HG03575 (cell line): ENCODE results near the gene SCRN2.

Source experiments
- ATAC-seq: cut with Tn5 transposase; IDR thresholded peaks from one replicate; pipeline ENCODE4 v1.9.1; 2021; ENCODE audit not compliant: unreplicated experiment, insufficient number of reproducible peaks, low FRiP score; ENCODE audit errors: extremely low read depth

Gene SCRN2

GRCh38 chr17:47850373-47850691, 9.3 kb upstream of the SCRN2 start:
- no peak for ATAC-seq

DNA sequence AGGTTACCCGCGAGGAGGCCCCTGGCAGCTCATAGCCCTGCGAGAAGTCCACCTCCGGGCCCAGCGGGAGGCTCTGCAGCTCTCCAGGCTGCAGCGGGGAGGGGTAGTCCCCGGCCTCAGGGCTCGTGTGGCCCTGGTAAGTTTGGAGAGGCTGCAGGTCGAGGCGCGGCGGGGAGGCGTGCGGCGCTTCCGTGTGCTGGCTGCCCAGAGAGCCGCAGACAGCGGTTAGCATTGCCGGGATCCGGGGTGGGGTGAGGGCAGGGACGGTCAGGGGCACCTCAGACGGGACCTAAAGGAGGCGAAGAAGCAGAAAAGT, 7.1 kb upstream of the SCRN2 start:
- ATAC-seq, result no peak

GRCh38 chr17:47847341-47848197, 6.5 kb upstream of the SCRN2 start:
- no peak for ATAC-seq

GRCh38 chr17:47846716-47847340, 5.8 kb upstream of the SCRN2 start:
- ATAC-seq, result no peak

DNA sequence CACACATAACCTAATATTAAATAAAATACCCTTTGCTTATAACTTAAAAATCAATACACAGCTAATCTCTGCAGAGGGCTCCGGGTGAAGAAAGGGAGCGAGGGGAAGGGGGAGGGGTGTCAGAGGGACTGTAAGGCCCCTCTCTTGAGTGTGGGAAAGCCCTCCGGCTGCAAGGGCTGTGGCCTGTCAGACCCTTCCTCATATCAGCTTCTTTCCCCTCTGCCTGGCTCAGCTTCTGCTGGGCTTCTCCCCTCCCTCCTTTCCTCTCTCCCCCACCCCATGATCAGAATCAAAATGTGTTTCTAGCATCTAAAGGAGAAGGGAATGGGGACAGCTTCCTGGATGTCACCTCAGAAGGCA, 4.6 kb upstream of the SCRN2 start:
- ATAC-seq, result no peak

GRCh38 chr17:47844814-47845715, 4.0 kb upstream of the SCRN2 start:
- ATAC-seq, result no peak

- no peak for ATAC-seq
These were observed 3.2 kb upstream of the SCRN2 start for GRCh38 chr17:47844227-47844626.

- ATAC-seq, result no peak
These were observed 2.3 kb upstream of the SCRN2 start for GRCh38 chr17:47843391-47843730.

- ATAC-seq, result no peak
These were observed 617 bp upstream of the SCRN2 start for GRCh38 chr17:47841488-47842291.

DNA sequence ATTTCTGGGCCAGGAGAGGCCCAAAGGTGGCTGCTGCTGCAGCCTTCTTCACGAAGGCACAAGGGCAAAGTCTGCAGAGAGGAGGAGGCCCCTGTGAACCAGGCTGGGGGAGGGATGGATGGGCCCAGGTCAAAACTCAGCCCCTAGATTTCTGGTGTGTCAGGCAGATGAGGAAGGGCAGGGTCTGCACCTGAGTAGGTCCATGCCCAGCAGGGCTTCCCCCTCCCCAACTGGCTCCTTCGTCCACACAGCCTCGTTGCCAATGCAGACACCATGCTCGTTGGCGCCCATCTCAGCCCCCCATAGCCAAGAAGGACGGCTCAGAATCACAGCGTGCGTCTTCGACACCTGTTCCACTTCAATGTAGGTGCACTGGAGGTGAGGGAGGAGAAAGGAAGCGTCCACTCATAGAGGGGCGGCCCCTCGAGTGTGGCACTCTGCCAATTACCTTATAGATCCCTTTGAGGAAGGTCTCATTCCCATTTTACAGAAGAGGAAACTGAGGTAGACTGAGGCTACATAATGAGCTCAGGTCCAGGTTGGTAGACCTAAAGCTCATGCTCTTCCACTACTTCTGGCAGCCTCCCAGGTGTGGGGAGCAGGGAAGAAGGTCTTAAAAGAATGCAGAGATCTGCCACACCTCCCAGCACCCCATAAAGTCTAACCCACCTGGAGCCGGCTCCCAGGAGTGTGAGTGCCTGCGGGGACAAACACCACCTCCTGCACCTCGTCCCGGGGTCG, 902 bp downstream of the SCRN2 start:
- no peak for ATAC-seq

DNA sequence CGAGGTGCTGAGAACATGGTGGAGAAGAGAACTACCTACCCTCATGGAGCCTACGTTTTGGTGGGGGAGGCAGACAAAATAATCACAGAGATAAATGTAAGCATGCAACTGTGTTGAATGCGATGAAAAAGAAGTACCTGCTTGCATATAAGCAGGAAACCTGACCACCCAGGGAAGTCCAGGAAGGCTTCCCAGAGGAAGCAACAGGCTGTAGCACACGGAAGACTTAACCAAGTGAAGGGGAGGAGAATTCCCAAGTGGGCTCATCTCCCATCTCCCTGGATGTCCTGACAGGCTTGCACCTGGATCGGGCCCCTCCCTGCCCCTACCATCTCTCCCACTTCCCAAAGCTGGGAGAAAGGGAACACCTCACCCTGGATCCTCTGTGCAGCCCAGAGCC, 2.0 kb downstream of the SCRN2 start:
- ATAC-seq, result no peak

- no peak for ATAC-seq
These were observed 2.4 kb downstream of the SCRN2 start for GRCh38 chr17:47838636-47839035.

- no peak for ATAC-seq
These were observed 3.6 kb downstream of the SCRN2 start for GRCh38 chr17:47837401-47838039.

DNA sequence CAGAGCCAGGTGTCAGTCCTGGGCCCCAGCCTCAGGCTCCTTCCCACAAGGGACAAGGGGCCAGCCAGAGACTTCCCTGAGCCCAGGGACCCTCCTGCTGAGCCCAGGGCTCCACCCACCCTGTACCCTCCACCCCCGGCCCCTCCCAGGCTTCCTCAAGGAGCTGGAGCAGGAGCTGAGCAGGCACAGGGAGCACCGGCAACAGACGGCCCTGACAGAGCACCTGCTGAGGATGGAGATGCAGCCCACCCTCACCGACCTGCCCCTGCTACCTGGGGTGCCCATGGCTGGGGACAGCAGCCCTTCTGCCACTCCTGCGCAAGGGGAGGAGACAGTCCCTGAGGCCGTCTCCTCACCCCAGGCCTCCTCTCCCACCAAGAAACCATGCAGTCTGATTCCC, 4.5 kb downstream of the SCRN2 start:
- ATAC-seq, result no peak

GRCh38 chr17:47834756-47835155, 6.3 kb downstream of the SCRN2 start:
- no peak for ATAC-seq

DNA sequence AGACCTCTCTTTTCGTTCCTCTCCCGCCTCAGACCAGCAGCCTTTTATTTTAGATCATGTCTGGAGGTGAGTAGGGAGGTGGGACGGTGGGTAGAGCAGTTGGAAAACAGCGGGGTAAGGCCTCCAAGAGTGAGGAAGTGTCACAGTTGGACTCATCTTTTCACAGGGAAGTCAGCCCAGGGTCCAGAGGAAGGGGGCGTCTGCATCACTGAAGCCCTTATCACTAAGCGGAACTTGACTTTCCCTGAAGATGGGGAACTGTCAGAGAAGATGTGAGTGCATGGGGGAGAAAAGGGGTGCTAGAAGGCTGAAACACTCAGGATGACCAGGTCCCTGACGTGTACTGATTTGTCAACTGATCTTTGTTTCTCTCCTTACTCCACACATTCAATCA, 9.1 kb downstream of the SCRN2 start:
- ATAC-seq, result no peak

- ATAC-seq, result no peak
These were observed 9.8 kb downstream of the SCRN2 start, which contains the start of the genes LRRC46 and MRPL10 for GRCh38 chr17:47831003-47831933. LRRC46 (plus strand) TSS chr17:47831670; CDS start chr17:47831990, 320 bp downstream. MRPL10 (minus strand) TSS chr17:47831541; CDS start chr17:47831511, 30 bp downstream.
